Endodermal cell (in vitro differentiated cells): Measurements from ENCODE around the gene CYB5D1. TPM values are rescaled to one million over a fixed set of nuclear protein-coding genes. Genes with fewer than 3 reads are reported as not detected.
A peak's percentile ranks its signal among the peaks of the same experiment; 100 is the strongest.

Experiments used
- DNase-seq: peaks from one replicate; pipeline ENCODE4 v3.0.0-alpha.2; 2017
- H3K27ac ChIP-seq: 2 replicates; pipeline ENCODE4 v1.5.1; 2013; ENCODE audit warnings: mild to moderate bottlenecking, low read depth, low read length, moderate library complexity
- H3K27me3 ChIP-seq: 2 replicates; pipeline ENCODE4 v1.6.1; 2013; ENCODE audit warnings: mild to moderate bottlenecking, low read length, moderate library complexity; ENCODE audit not compliant: insufficient read depth, control insufficient read depth, poor library complexity, severe bottlenecking
- H3K36me3 ChIP-seq: 2 replicates; pipeline ENCODE4 v1.7.0; 2013; ENCODE audit warnings: mild to moderate bottlenecking, low read length, moderate library complexity; ENCODE audit not compliant: control insufficient read depth, insufficient read depth
- H3K4me1 ChIP-seq: one replicate; pipeline ENCODE4 v1.7.0; 2013; ENCODE audit warnings: low read length; ENCODE audit not compliant: control insufficient read depth, insufficient read depth
- H3K4me3 ChIP-seq: 2 replicates; pipeline ENCODE4 v1.5.1; 2013; ENCODE audit warnings: mild to moderate bottlenecking, low read length, moderate library complexity
- H3K9ac ChIP-seq: 2 replicates; pipeline ENCODE4 v1.6.1; 2013; ENCODE audit warnings: mild to moderate bottlenecking, low read length, moderate library complexity; ENCODE audit not compliant: poor library complexity, severe bottlenecking; ENCODE audit errors: extremely low read depth
- H3K9me3 ChIP-seq: 2 replicates; pipeline ENCODE4 v1.6.1; 2013; ENCODE audit warnings: mild to moderate bottlenecking, low read length, moderate library complexity; ENCODE audit not compliant: control insufficient read depth
- H3K27ac Mint-ChIP-seq: 2 replicates; pipeline ENCODE4 v1.8.0; 2020; ENCODE audit warnings: mixed read lengths
- H3K27me3 Mint-ChIP-seq: 2 replicates; pipeline ENCODE4 v1.8.0; 2021; ENCODE audit warnings: mild to moderate bottlenecking, mixed read lengths; ENCODE audit not compliant: insufficient read depth
- H3K36me3 Mint-ChIP-seq: 2 replicates; pipeline ENCODE4 v1.8.0; 2020; ENCODE audit warnings: low read depth, mixed read lengths
- H3K4me1 Mint-ChIP-seq: 2 replicates; pipeline ENCODE4 v1.8.0; 2020; ENCODE audit warnings: mixed read lengths
- H3K4me3 Mint-ChIP-seq: 2 replicates; pipeline ENCODE4 v1.8.0; 2020; ENCODE audit warnings: mild to moderate bottlenecking, moderate library complexity, mixed read lengths
- H3K9me3 Mint-ChIP-seq: 2 replicates; pipeline ENCODE4 v1.8.0; 2020; ENCODE audit warnings: mild to moderate bottlenecking, mixed read lengths
- CTCF ChIP-seq: fragments of 200-600 bp; sonication (generic); conservative IDR thresholded peaks from 2 replicates; pipeline ENCODE4 v1.5.0; 2021; ENCODE audit warnings: antibody characterized with exemption, mild to moderate bottlenecking
- WGBS, 2 experiments: methylation state at CpG; one replicate each; pipeline versions ENCODE4 v1.1.5 to v1.1.7; 2013; ENCODE audit warnings: missing lambda C conversion rate in 2 of 2, mixed read lengths in 1 of 2; ENCODE audit not compliant: insufficient coverage in 1 of 2, insufficient read length in 1 of 2; 5-methylcytosine and 5-hydroxymethylcytosine counted together
- total RNA-seq, 2 donors: library from RNA; stranded (reverse); fragmentation: NEBNext Ultra II Directional in 1 of 2; extraction: Animal tissue kit (Norgen Biotek cat#: 25700) in 1 of 2; gene quantifications; 2 replicates in 1 of 2; 3 replicates in 1 of 2; pipeline ENCODE4 v1.2.1, GENCODE V29; 2021

The CYB5D1 gene
- total RNA-seq, 2 donors from 2014 or later: 10.6 to 12.9 TPM

- 66 to 73% methylated on average over 17 to 22 of the region's 22 CpGs for WGBS, 2 experiments
- peak overlapping the region; percentile 86 for H3K27ac Mint-ChIP-seq
These were observed 45.6 kb downstream of the CYB5D1 start for GRCh38 chr17:7903154-7904103.

GRCh38 chr17:7909089-7909488 is 51.3 kb downstream of the CYB5D1 start:
- H3K36me3 Mint-ChIP-seq: peaks cover 58% of the 10 kb centered on the region
- no peak for TF ChIP-seq CTCF
- no peak for DNase-seq
- peaks cover 6% of the 10 kb centered on the region for H3K4me1 Mint-ChIP-seq
- H3K4me3 Mint-ChIP-seq: no peak overlapping the region
- WGBS, 2 experiments: 97% methylated on average over 7 to 29 of the region's 29 CpGs
- no peak overlapping the region for H3K27ac Mint-ChIP-seq
- Histone ChIP-seq H3K36me3 (peaks cover 58% of the 10 kb centered on the region), H3K9me3 (no peaks in the 10 kb centered on the region), H3K27ac (no peak overlapping the region), H3K27me3 (no peaks in the 10 kb centered on the region), H3K4me1 (no peaks in the 10 kb centered on the region), H3K9ac (no peak overlapping the region), H3K4me3 (no peak overlapping the region)
- H3K27me3 Mint-ChIP-seq: peaks cover 1% of the 10 kb centered on the region
- H3K9me3 Mint-ChIP-seq: no peaks in the 10 kb centered on the region

More at GRCh38 chr17:7903154-7904103, 45.6 kb downstream of the CYB5D1 start:
- Mint-ChIP-seq H3K9me3 (no peaks in the 10 kb centered on the region), H3K4me3 (peak overlapping the region; percentile 17), H3K4me1 (peaks cover 26% of the 10 kb centered on the region), H3K27me3 (no peaks in the 10 kb centered on the region), H3K36me3 (peaks cover 81% of the 10 kb centered on the region)
- Histone ChIP-seq H3K9ac (no peak overlapping the region), H3K36me3 (peaks cover 79% of the 10 kb centered on the region), H3K4me1 (peaks cover 7% of the 10 kb centered on the region), H3K27me3 (no peaks in the 10 kb centered on the region), H3K4me3 (peak overlapping the region; percentile 45), H3K27ac (no peak overlapping the region), H3K9me3 (no peaks in the 10 kb centered on the region)
- DNase-seq: peak; percentile 83
- no peak for TF ChIP-seq CTCF

DNA sequence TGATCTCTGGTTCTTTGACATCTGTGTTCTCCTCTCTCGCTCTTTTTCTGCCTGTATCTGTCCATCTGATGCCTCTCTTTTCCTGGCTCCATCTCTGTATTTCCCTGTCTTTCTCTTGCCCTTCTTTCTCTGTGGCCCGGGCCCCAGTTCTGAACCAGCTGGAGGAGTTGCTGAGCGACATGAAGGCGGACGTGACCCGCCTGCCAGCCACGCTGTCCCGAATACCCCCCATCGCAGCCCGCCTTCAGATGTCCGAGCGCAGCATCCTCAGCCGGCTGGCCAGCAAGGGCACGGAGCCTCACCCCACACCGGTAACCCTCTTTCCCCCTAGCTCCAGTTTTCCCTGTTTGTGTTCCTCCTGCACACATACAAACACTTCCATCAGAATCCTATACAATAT is 52.5 kb downstream of the CYB5D1 start:
- Histone ChIP-seq H3K27me3 (no peaks in the 10 kb centered on the region), H3K36me3 (peaks cover 46% of the 10 kb centered on the region), H3K4me3 (no peak overlapping the region), H3K9ac (no peak overlapping the region), H3K4me1 (no peaks in the 10 kb centered on the region), H3K9me3 (no peaks in the 10 kb centered on the region), H3K27ac (no peak overlapping the region)
- no peak overlapping the region for H3K4me3 Mint-ChIP-seq
- 98 to 99% methylated on average over 14 to 15 of the region's 15 CpGs for WGBS, 2 experiments
- DNase-seq: no peak
- TF ChIP-seq CTCF: no peak
- H3K27me3 Mint-ChIP-seq: peaks cover 12% of the 10 kb centered on the region
- H3K9me3 Mint-ChIP-seq: no peaks in the 10 kb centered on the region
- H3K4me1 Mint-ChIP-seq: peaks cover 3% of the 10 kb centered on the region
- H3K36me3 Mint-ChIP-seq: peaks cover 46% of the 10 kb centered on the region
- H3K27ac Mint-ChIP-seq: no peak overlapping the region
